IMR-90 (cell line): ENCODE measurements around the gene RAF1.

Source experiments
- BHLHE40 ChIP-seq: fragments of 150-350 bp; IDR thresholded peaks from 2 replicates; pipeline ENCODE4 v1.6.1; 2016; ENCODE audit warnings: mild to moderate bottlenecking, low read depth, low read length
- CEBPB ChIP-seq: IDR thresholded peaks from 2 replicates; pipeline ENCODE4 v1.6.1; 2012; ENCODE audit warnings: low read depth, low read length, improper control_type of control experiment
- CHD1 ChIP-seq: IDR thresholded peaks from 2 replicates; pipeline ENCODE4 v1.6.1; 2012; ENCODE audit warnings: low read depth, low read length, improper control_type of control experiment
- CTCF ChIP-seq: conservative IDR thresholded peaks from 2 replicates; pipeline ENCODE4 v1.5.1; 2012; ENCODE audit warnings: mild to moderate bottlenecking, low read depth, low read length, improper control_type of control experiment
- ELK1 ChIP-seq: fragments of 150-350 bp; IDR thresholded peaks from 2 replicates; pipeline ENCODE4 v1.6.1; 2016; ENCODE audit warnings: low read depth, mild to moderate bottlenecking, low read length, moderate library complexity, borderline replicate concordance
- FOS ChIP-seq: fragments of 150-350 bp; IDR thresholded peaks from 2 replicates; pipeline ENCODE4 v1.6.1; 2016; ENCODE audit warnings: low read depth, low read length
- MAZ ChIP-seq: IDR thresholded peaks from 2 replicates; pipeline ENCODE4 v1.6.1; 2012; ENCODE audit warnings: low read depth, mild to moderate bottlenecking, low read length, improper control_type of control experiment, moderate library complexity, borderline replicate concordance
- MXI1 ChIP-seq: IDR thresholded peaks from 2 replicates; pipeline ENCODE4 v1.6.1; 2012; ENCODE audit warnings: low read depth, mild to moderate bottlenecking, low read length, moderate library complexity, borderline replicate concordance
- POLR2A ChIP-seq: IDR thresholded peaks from 2 replicates; pipeline ENCODE4 v1.6.1; 2012; ENCODE audit warnings: mild to moderate bottlenecking, low read depth, low read length
- RAD21 ChIP-seq: IDR thresholded peaks from 2 replicates; pipeline ENCODE4 v1.6.1; 2012; ENCODE audit warnings: low read length, improper control_type of control experiment
- SMC3 ChIP-seq: fragments of 150-350 bp; IDR thresholded peaks from 2 replicates; pipeline ENCODE4 v1.6.1; 2016; ENCODE audit warnings: low read depth, mild to moderate bottlenecking, antibody characterized with exemption, low read length, moderate library complexity
- USF2 ChIP-seq: fragments of 150-350 bp; IDR thresholded peaks from 2 replicates; pipeline ENCODE4 v1.6.1; 2017; ENCODE audit warnings: mild to moderate bottlenecking, antibody characterized with exemption, low read length, low read depth

- TF ChIP-seq CTCF (no peak), POLR2A (no peak), BHLHE40 (no peak), SMC3 (no peak), CEBPB (no peak), MAZ (no peak), MXI1 (peak; percentile 48; the same call in 1 of the 2 replicates), FOS (no peak), USF2 (no peak), RAD21 (no peak), ELK1 (no peak), CHD1 (no peak)
Observed at GRCh38 chr3:12662593-12663400, 1.1 kb downstream of the RAF1 start.
